ENCODE measurements around the gene ATP5PD.
"Not testable (repeated sequence)": the region's sequence is repeated elsewhere in the genome, so short reads cannot be mapped to it uniquely, and the experiment has no call there.

DNA sequence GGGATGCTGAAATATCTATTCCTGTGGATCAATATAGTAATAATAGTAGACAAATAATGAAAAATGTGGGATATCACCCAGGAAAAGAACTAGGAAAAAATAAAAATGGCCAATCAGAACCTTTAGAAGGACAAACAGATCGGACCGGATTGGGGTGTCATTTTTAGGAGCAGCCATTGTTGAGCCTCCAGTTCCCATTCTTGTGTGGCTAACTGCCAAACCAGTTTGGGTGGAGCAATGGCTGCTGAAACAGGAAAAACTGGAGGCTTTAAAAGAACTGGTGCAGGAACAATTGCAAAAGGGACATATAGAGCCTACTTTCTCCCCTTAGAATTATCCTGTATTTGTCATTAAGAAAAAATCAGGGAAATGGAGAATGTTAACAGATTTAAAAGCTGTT is 20.1 kb downstream of the ATP5PD start:
- TF ChIP-seq, protein P1, sequence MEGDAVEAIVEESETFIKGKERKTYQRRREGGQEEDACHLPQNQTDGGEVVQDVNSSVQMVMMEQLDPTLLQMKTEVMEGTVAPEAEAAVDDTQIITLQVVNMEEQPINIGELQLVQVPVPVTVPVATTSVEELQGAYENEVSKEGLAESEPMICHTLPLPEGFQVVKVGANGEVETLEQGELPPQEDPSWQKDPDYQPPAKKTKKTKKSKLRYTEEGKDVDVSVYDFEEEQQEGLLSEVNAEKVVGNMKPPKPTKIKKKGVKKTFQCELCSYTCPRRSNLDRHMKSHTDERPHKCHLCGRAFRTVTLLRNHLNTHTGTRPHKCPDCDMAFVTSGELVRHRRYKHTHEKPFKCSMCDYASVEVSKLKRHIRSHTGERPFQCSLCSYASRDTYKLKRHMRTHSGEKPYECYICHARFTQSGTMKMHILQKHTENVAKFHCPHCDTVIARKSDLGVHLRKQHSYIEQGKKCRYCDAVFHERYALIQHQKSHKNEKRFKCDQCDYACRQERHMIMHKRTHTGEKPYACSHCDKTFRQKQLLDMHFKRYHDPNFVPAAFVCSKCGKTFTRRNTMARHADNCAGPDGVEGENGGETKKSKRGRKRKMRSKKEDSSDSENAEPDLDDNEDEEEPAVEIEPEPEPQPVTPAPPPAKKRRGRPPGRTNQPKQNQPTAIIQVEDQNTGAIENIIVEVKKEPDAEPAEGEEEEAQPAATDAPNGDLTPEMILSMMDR (IDR thresholded peaks at IDR 0.05; ENCODE audit: low read length): not testable (repeated sequence)
- not testable (repeated sequence) for TF ChIP-seq EZH2phosphoT487 (IDR thresholded peaks at IDR 0.05; ENCODE audit: low read length); EZH2 (optimal IDR thresholded peaks at IDR 0.05; ENCODE audit: low read depth, low read length)
